Calu3 (cell line): ENCODE data around the gene TGM3. TPM values are rescaled to one million over a fixed set of nuclear protein-coding genes. Genes with fewer than 3 reads are reported as not detected.

Experiments used
- BruUV-seq: library from RNA; stranded (reverse); fragments of 400-500 nt; replicated peaks from 2 replicates; lab custom pipeline; 2021; lab: Mats Ljungman, UMichigan
- CTCF ChIA-PET: fragments of 300-600 bp; sonication (Branson Sonifier 250); formaldehyde crosslinking; loops from one replicate; lab custom pipeline; 2022; ENCODE audit warnings: antibody characterized with exemption; lab: Charles Lee
- DNase-seq: peaks from one replicate; pipeline ENCODE4 v3.0.0; 2022
- H3K27ac Mint-ChIP-seq: one replicate; pipeline ENCODE4 v1.8.0; 2022; ENCODE audit warnings: mixed read lengths; ENCODE audit not compliant: unreplicated experiment
- H3K27me3 Mint-ChIP-seq: one replicate; pipeline ENCODE4 v1.8.0; 2022; ENCODE audit warnings: mixed read lengths; ENCODE audit not compliant: unreplicated experiment
- H3K36me3 Mint-ChIP-seq: one replicate; pipeline ENCODE4 v1.8.0; 2022; ENCODE audit warnings: mild to moderate bottlenecking, moderate library complexity, mixed read lengths; ENCODE audit not compliant: insufficient read depth, unreplicated experiment
- H3K4me1 Mint-ChIP-seq: one replicate; pipeline ENCODE4 v1.8.0; 2022; ENCODE audit warnings: mild to moderate bottlenecking, low read depth, mixed read lengths; ENCODE audit not compliant: unreplicated experiment
- H3K4me3 Mint-ChIP-seq: one replicate; pipeline ENCODE4 v1.8.0; 2022; ENCODE audit warnings: mild to moderate bottlenecking, low read depth, moderate library complexity, mixed read lengths; ENCODE audit not compliant: unreplicated experiment
- H3K9me3 Mint-ChIP-seq: one replicate; pipeline ENCODE4 v1.8.0; 2022; ENCODE audit warnings: low read depth, mixed read lengths; ENCODE audit not compliant: unreplicated experiment
- CTCF ChIP-seq: fragments of 200-600 bp; IDR thresholded peaks from one replicate; pipeline ENCODE4 v1.8.0; 2022; ENCODE audit warnings: antibody characterized with exemption; ENCODE audit not compliant: unreplicated experiment
- intact Hi-C: fragments of 100-400 bp; cut with micrococcal nuclease; formaldehyde crosslinking; loops from one replicate; pipeline ENCODE4 v1.10.0; 2022; ENCODE audit not compliant: unreplicated experiment
- total RNA-seq: library from RNA; stranded (reverse); gene quantifications from 2 replicates; pipeline ENCODE4 v1.2.3, GENCODE V29; 2022

TGM3 gene
- total RNA-seq, 1 experiment from 2014 or later: not detected

GRCh38 chr20:2301164-2301622 lies 5.4 kb downstream of the TGM3 start:
- no peak for TF ChIP-seq CTCF
- intact Hi-C loops: no loop called here
- Mint-ChIP-seq H3K9me3 (no peaks in the 10 kb centered on the region), H3K36me3 (no peaks in the 10 kb centered on the region), H3K27ac (no peak overlapping the region), H3K4me1 (peaks cover 26% of the 10 kb centered on the region), H3K4me3 (no peak overlapping the region), H3K27me3 (no peaks in the 10 kb centered on the region)
- no peak for DNase-seq
- no TSS peak for BruUV-seq
- CTCF ChIA-PET: no interaction called here

- H3K27ac Mint-ChIP-seq: no peak overlapping the region
- no peaks in the 10 kb centered on the region for H3K27me3 Mint-ChIP-seq
- H3K4me1 Mint-ChIP-seq: peaks cover 20% of the 10 kb centered on the region
- no peaks in the 10 kb centered on the region for H3K36me3 Mint-ChIP-seq
- BruUV-seq: no TSS peak
- H3K9me3 Mint-ChIP-seq: no peaks in the 10 kb centered on the region
- no peak overlapping the region for H3K4me3 Mint-ChIP-seq
- CTCF ChIA-PET: no interaction called here
- no peak for DNase-seq
- intact Hi-C loops: no loop called here
- no peak for TF ChIP-seq CTCF
These were observed 6.7 kb downstream of the TGM3 start for GRCh38 chr20:2302384-2303060.

GRCh38 chr20:2303673-2304072 lies 7.9 kb downstream of the TGM3 start:
- TF ChIP-seq CTCF: no peak
- Mint-ChIP-seq H3K4me1 (peaks cover 15% of the 10 kb centered on the region), H3K27me3 (no peaks in the 10 kb centered on the region), H3K27ac (no peak overlapping the region), H3K36me3 (no peaks in the 10 kb centered on the region), H3K4me3 (no peak overlapping the region), H3K9me3 (no peaks in the 10 kb centered on the region)
- intact Hi-C loops: no loop called here
- no peak for DNase-seq
- CTCF ChIA-PET: no interaction called here
- no TSS peak for BruUV-seq

GRCh38 chr20:2304180-2304579 lies 8.4 kb downstream of the TGM3 start:
- H3K4me1 Mint-ChIP-seq: peaks cover 11% of the 10 kb centered on the region
- CTCF ChIA-PET: no interaction called here
- no peak for TF ChIP-seq CTCF
- no peaks in the 10 kb centered on the region for H3K27me3 Mint-ChIP-seq
- H3K4me3 Mint-ChIP-seq: no peak overlapping the region
- BruUV-seq: no TSS peak
- H3K9me3 Mint-ChIP-seq: no peaks in the 10 kb centered on the region
- H3K27ac Mint-ChIP-seq: no peak overlapping the region
- no peak for DNase-seq
- intact Hi-C loops: no loop called here
- H3K36me3 Mint-ChIP-seq: no peaks in the 10 kb centered on the region
